ENCODE measurements around the gene DOK5.

The DOK5 gene

DNA sequence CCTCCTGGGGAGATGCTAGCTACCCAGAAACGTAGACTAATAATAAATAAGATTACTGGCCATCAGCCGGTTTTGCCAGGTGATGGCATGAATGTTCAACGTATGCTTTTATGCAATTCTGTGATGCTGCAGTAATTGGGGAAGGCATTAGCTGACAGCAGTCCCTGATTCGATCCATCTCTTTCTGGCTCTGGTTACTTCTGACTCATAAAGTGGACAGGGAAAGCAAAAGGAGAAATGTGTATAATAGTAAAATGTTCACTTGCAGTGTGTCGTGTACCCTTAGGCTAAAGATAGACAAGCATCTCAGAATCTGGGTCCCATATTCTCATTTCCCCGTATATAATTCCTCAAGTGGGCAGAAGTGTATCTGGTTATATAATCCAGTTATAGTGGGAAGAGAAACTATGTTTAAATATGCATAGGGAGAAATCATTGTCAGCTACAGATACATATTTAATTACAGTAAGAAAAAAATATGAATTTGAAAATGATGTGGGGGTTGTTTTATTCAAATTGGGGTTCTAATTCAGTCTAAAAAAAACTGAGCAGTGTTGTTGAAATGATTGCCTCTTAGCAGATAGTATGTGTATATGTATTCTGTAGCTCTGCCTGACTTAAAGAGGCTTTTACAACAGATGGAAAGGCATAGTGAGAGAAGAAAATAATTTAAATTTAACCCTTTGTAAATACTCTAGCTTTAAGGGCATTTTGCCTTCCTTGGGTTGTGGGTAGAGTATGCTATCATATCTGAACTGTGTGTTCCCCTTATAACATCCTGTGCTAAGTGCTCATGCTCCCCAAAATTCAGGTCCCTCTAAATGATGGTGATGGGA is 40.6 kb downstream of the DOK5 start:
- no peak for DNase-seq (ENCODE audit: low spot score)

DNA sequence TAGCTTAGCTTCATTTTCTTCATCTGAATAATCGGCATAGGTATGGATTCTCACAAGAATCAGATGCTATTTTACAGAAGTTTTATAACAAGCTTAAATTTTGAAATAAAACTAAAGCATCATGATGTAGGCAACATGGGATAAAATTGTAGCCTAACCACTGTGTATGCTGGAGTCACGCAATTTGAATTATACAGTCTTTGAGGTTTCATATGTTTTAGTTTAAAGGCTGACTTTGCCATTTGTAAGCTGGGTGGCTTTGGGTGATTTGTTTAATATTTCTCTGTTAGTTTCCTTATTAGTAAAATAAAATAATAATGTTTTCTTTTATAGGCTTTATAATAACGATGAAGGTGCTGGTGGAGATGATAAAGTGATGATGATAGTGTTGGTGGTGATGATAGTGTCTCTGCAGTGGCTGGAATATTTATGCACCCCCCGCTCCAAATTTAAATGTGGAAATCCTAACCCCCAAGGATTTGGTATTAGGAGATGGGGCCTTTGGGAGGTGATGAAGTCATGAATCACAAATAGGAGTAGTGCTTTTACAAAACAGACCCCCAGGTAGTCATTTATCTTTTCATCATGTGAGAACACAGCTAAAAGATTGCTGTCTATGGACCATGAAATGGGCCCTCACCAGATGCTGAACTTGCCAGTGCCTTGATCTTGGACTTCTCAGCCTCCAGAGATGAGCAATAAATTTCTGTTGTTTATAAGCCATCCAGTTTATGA is 42.0 kb downstream of the DOK5 start:
- DNase-seq (ENCODE audit: low spot score) = no peak

DNA sequence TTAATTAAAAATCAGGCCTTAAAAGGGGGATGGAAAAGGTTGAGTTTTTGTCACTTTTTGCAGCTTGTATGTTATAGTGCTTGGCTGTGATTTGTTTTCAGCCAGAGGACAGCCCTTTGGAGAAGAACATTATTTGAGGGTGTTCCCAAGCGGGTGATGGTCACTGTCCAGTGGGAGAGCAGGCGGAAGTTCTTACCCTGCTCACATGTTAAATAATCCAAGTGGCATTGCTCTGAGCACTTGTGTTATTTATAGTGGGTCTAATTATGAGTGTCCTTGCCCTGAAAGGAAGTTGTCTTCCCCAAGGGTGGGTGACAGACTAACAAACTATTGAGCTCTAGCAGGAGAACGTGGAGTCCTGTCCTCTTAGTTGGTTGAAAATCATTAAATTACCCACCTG is 49.5 kb downstream of the DOK5 start:
- DNase-seq (ENCODE audit: low spot score) = no peak

DNA sequence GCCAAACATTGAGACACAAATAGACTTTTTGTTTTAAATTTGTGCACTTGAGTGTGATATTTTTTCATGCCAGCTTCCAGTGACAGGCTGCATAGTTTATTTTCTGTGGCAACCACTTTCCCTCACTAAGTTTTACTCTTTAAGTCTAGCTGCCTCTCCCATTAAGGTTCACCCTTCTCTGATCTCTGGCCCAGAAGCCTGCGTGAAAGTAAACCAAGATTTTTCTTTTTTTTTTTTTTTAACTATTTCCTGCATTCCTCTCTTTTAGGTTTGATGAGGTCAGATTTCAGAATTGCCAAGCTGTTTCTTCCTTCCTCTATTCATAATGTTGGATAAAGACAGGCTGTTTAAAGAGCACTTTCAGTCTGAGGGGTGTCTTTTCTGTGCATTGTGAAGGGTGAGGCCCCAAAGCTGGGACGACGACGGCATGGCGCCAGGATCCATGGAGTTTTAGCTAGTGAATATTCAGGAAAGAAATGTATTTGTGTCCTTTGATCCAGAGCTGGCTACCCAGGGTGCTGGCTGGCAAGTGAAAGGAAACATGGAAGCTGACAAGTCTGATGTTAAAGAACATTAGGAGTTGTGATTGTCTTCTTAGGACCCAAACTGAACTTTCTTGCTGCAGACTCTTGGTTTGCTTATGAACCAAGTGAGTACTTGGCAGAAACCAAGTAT is 50.7 kb downstream of the DOK5 start:
- DNase-seq (ENCODE audit: low spot score) = no peak

DNA sequence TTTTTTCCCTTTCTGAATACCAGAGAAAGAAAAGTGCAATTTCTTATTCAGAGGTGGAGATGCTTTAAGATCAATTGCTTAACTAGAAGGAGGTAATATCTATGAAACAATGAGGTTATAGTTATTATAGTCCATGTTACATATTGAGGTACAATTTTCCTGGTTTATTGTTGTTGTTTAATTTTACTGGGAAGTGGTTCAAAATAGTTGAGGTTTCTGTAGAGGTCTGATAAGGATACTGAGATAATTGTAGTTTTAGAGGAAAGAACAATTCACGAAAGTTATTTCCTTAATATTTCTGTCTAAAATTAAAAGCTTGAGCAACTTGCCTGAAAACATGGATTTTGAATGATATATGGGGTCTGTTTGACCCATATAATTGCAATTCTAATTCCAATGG is 51.4 kb downstream of the DOK5 start:
- DNase-seq (ENCODE audit: low spot score) = no peak

DNA sequence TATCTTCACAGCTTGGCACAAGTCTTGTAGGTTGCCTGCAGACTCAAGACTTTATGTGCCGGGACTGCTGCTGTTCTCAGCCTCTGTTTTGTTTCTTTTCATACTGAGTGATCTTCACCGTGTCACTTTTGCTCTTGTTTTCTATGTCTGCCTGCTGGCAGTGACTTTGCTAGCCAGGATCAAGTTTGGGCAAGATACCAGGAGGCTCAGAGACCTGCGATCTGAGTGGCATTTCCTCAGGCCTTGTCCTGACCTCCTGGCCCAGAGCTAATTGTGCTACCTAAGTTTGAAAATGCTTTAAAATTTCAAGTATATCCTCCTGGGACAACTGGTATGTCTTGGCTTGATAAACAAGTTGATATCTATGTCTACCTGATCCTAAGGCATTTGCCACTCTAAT is 57.2 kb downstream of the DOK5 start:
- DNase-seq (ENCODE audit: low spot score) = no peak

DNA sequence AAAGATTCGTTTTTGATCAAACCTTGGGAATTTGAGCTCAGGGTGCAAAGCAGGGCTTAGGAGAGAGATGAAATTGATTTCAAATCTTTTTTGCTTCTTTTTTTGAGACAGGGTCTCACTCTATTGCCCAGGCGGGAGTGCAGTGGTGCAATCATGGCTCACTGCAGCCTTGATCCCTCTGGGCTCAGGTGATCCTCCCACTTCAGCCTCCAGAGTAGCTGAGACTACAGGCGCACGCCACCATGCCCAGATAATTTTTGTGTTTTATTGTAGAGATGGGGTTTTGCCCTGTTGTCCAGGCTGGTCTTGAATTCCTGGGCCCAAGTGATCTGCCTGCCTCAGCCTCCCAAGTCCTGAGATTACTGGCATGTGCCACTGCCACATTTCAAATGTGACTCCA is 58.7 kb downstream of the DOK5 start:
- DNase-seq (ENCODE audit: low spot score) = no peak

DNA sequence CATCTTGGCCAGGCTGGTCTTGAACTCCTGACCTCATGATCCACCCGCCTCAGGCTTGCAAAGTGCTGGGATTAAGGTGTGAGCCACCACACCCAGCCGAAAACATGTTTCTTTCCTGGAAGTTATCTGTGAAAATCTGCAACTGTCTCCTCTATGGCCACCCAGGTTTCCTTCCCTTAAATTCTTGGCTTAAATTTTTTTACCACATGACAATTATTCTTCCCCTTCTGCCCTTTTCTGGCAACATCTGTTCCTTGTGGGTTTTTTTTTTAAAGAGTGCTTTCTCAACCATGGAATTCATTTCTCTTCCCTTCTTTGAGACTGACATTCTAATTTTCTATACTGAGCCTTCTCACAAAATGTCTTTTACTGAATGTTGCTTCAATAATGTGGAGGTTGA is 59.6 kb downstream of the DOK5 start:
- DNase-seq (ENCODE audit: low spot score) = no peak

DNA sequence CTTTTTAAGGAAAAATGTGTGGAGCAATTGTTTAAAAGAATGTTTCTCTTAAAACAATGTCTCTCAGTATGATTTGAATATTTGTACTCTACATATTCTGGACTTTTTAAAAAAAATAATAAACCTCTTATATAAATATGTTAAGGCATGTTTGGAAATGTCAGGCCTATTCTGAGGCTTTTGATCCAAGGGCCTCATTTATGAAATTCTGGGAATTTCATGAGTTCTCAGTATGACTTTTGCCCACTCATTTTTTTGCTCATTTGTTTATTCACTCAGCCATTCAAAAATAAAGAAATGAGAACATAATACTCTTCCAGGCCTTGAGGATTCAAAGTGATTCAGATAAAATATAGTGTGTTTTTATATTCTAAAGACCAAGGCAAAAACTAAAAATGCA is 60.4 kb downstream of the DOK5 start:
- DNase-seq (ENCODE audit: low spot score) = no peak

DNA sequence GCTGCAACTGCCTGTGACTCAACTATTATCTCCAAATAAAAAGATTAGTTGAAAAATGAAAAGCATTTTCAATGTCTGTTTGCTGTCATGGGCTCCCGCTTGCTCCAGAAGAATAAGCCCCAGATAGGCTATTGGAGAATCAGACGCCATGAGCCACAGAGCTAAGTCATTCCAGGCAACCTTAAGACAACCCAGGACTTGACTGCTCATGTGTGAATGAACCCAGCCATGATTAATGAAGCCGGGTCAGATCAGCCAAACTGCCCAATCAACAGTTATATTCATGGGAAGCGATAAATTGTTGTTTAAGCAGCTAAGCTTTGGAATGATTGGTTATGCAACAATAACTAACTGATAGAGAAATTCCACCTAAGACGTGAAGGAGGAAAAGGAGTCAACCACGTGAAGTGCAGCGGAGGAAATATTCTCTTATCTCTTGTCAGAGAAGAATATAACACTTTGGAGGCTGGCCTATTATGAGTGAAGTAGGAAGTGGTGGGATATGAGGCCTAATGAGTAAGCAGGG is 64.2 kb downstream of the DOK5 start:
- no peak for DNase-seq (ENCODE audit: low spot score)

DNA sequence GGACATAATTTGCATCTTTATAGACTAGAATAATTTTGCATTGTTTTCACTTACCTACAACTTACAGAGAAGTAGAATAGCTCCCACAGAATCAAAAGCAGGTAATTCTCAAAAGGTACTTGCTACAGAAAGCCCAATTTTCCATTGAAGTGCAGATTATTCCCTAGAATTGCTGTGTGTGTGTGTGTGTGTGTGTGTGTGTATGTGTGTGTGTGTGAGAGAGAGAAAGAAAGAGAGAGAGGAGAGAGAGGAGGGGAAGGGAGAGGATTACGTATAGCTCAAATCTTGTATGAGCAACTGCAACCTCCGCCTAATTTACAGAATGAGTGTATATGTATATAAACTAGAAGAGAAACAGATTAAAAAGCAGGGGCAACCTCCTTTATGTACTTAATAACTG is 68.0 kb downstream of the DOK5 start:
- no peak for DNase-seq (ENCODE audit: low spot score)

DNA sequence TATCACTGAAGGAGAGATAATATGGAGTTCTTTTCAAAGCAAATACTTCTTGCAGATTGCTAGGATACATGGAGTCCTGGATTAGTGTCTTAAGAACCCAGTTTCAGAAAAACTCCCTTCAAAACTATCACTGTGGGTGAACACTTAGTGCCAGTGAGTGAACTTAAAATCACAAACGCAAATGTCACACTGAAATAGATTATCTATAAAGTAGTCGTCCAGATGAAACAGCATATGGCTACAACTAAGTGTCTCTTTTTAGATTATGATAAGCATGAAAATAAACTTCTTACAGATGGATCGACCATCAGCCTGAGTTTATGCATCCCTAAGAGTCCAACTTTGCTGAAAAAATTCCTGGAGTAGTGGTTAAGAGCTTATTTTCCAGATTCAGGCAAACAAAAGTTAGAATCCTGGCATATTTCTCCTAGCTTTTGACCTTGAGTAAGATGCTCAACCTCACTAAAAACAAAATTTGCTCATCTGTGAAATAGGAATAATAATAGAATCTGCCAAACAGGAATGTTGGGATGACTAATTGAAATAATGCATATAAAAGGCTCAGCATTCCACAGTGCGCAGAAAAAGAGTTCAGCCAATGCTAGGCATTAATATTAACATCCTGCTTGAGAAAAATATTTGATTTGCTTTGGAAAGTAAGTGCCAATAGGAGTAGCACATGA is 70.4 kb downstream of the DOK5 start:
- DNase-seq (ENCODE audit: low spot score) = no peak

DNA sequence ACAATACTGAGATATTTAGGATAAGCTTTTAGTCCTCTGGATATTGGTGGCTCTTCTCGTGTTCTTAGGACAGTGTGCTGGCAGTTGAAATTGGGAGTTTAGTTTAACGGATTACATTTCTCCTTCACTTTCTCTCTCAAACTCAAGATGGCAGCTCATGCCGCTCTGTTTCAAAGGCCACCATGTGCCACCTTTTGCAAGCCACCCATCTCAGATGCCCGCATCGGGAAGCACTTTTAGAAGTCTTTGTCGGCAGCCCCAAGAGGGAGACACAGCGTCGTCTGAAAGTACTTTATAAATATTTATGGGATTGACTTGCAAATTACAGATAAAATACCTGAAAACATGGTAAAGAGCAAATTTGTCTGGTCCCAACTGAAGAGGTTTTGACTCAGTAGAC is 73.5 kb downstream of the DOK5 start:
- DNase-seq (ENCODE audit: low spot score) = no peak

DNA sequence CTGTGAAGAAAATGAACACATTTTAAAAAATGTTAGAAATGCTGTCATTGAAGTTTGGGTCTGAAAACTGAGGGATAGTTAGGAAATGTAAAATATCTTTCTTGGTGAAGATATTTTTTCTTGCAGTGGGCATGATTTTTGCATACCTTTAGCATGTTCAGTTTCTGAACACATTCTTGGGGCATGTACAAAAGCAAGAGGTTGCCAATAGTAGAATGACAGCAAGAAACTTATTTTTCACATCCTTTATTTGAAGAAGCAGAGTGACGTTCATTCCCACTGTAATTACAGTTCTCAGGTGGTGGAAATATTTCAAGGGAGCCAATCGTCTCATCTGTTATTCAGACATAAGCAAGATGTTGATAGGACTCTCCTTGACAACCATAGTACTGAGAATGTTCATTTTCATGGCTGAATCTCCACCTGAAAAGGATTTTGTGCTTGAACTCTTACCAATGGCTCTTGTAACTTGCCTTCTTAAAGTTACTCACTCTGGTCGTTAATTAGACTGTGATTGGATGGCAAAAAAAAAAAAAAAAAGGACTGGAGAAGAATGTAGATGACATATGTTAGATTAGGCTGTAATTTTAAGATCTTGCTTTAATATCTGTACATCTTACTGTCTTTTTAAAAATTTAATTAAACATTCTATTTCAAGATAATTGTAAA is 74.4 kb downstream of the DOK5 start:
- no peak for DNase-seq (ENCODE audit: low spot score)

DNA sequence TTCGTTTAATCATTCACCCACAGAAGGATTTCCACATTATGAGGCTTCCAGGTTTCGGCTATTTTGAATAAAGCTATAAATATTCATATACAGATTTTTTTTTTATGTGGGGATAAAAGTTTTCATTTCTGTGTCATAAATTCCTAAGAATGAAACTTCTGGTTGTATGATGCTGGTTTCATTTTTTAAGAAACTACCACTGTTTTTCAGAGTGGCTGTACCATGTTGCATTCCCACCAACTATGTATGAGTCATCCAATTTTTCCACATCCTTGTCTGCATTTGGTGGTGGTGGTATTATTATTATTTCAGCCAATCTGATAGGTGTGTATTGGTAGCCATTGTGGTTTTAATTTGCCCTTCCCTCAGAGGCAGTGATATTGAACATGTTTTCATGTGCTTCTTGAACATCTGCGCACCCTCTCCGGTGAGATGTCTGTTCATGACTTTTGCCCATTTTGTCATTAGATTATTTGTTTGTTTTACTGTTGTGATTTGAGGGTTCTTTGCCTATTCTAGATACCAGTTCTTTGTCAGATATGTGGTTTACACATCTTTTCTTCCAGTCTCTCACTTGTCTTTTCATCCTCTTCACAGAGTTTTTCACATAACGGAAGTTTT is 75.5 kb downstream of the DOK5 start:
- no peak for DNase-seq (ENCODE audit: low spot score)

DNA sequence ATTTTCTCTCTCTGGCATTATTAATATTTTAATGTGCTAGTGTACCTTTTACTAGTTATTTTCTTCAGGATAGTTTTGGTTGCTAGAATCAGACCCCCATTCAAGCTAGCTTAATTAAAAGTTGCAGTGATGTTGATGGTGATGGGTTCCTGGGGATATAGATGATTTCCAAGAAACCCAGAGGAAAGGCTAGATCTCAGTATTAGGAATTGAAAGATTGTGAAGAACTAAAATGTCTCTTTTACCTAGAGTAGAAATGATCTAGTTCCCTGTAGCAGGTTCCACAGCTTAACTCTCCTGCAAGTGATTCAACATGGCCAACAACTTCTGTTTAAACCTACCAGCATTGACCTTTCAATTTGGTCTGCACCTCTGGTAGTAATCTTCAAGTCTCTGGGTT is 78.6 kb downstream of the DOK5 start:
- no peak for DNase-seq (ENCODE audit: low spot score)

DNA sequence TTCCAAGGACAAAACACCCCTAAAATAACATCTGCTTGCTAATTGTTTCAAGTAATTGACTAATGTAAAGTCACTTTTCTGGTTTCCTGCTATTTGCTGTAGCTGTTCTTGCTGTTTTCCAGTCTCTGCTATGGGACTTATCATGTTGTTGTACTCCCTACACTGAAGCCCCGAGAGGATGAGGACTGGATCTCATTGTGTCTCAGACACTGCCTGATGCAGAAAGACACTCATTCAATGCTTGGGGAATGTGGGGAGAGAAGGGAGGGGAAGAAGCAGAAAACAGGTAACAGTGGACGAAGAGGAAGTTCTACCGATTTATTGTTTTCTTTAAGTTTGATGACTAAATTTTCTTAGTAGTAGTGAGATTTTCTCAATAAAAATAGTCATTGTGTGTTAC is 79.8 kb downstream of the DOK5 start:
- no peak for DNase-seq (ENCODE audit: low spot score)

DNA sequence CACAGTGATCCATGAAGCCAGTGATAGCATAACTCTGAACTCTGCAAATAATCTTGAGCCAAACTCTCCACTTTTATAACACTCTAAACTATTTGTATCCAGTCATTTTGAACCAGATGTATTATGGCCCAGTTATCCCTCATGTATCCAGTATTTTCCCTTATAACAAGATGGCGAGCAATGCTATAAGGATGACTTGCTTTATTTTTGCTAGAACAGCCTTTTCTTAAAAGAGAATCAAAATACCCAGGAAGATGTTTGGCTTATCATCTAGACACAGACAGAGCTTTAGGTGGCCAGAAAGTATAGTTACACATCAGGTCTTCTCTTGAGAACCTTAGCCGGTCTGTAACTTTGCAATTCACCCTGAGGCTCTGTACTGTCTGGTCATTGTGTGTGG is 81.0 kb downstream of the DOK5 start:
- no peak for DNase-seq (ENCODE audit: low spot score)

DNA sequence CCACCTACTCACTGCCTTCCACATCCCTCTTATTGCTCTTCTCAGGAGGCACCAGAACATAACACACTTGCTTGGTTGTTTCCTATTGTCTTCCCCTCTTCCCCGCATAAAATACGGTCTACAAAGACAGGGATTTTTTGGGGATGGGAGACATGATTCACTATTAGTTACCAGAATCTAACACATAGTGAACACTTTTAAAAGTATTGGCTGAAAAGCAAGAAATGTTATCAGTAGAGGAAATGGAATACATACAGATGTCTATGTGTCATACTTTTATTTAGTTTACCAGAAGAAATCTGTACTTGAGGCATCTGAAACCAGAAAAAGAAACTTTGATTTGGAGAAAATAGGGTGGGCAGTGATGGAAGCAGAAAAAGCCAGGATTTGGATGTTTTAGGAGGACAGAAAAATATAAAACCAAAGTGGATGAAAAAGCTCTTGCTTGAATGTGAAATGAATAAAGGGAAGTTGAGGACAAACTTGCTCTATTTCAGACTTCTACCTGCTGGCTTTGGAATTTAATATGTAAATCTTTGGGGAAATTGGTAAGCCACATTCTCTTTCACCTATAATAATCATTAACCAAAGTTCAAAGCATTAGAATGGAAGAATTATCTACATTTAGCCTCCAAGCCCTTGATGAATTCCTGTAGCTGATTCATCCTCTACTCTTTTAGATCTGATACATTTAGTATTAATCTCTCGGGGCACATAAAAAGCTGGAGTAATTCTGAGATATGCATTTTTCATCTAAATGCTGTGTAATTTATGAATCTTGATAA is 82.6 kb downstream of the DOK5 start:
- no peak for DNase-seq (ENCODE audit: low spot score)

DNA sequence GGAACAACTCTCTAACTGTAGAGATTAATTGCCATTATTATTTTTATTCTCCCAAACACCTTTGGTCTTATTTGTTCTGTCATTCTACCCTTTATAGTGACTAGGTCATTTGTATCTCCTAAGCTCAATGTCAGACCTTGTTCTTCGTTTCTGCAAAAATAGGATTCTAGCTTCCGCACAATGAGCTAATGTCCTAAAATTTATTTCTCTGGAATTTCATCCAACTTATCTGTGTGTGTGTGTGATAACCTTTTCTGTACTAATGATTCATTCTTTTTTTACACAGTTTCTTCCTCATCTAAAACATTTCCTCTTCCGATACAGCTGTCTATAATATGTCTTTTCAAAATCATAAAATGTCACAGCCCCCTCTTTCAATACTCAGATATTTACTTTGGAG is 84.5 kb downstream of the DOK5 start:
- DNase-seq (ENCODE audit: low spot score) = no peak

DNA sequence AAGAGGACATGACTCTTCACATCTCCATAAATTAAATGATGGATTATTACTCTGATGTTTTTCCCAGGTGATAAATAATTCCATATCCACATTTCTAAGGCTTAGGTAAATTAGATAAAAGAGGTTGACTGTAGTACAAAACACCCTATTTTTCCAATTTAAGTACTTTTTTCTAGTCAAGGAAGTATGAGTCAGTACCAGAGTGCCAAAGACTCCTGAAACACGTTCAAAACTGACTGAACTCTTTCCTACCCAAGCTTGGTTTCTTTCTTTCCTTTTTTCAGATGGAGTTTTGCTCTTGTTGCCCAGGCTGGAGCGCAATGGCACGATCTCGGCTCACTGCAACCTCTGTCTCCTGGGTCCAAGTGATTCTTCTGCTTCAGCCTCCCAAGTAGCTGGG is 85.0 kb downstream of the DOK5 start:
- no peak for DNase-seq (ENCODE audit: low spot score)

Measured in kidney capillary endothelial cell (primary cell).